ENCODE results near the gene AMOTL1. TPM values are rescaled to one million over a fixed set of nuclear protein-coding genes. Genes with fewer than 3 reads are reported as not detected.
"Not testable (repeated sequence)": the region's sequence is repeated elsewhere in the genome, so short reads cannot be mapped to it uniquely, and the experiment has no call there.

The AMOTL1 gene
- total and polyA plus RNA-seq, 4 experiments from 2014 or later = 0.06 to 0.09 (median 0.07) TPM; not detected in 1

GRCh38 chr11:94803491-94803890 is 35.3 kb downstream of the AMOTL1 start:
- Mint-ChIP-seq H3K27me3 (peaks cover 0 to 2% of the 10 kb centered on the region in 2 donors), H3K9me3 (no peaks in the 10 kb centered on the region), H3K36me3 (no peaks in the 10 kb centered on the region), H3K27ac (no peak overlapping the region), H3K4me1 (no peaks in the 10 kb centered on the region), H3K4me3 (no peak overlapping the region)
- H3K9me3 ChIP-seq (ENCODE audit: control insufficient read depth in 1 of 2, low read length in 2 of 2) = no peaks in the 10 kb centered on the region
- no peaks in the 10 kb centered on the region for H3K36me3 ChIP-seq (ENCODE audit: insufficient read depth, low read length)
- H3K4me1 ChIP-seq (ENCODE audit: insufficient read depth, low read length) = no peaks in the 10 kb centered on the region
- CTCF ChIA-PET (ENCODE audit: partially characterized antibody) = no interaction called here
- no peaks in the 10 kb centered on the region for H3K27me3 ChIP-seq (ENCODE audit: insufficient read depth, low read length)
- no peak overlapping the region for H3K4me3 ChIP-seq (ENCODE audit: low read length in 2 of 2)
- DNase-seq = no peak
- POLR2A ChIA-PET (ENCODE audit: partially characterized antibody) = no interaction called here
- no peak overlapping the region for H3K27ac ChIP-seq (ENCODE audit: low read depth, low read length)
- intact Hi-C loops (cut with micrococcal nuclease) = no loop called here

- DNase-seq = no peak
- no peaks in the 10 kb centered on the region for H3K4me1 ChIP-seq (ENCODE audit: insufficient read depth, low read length)
- no peaks in the 10 kb centered on the region for H3K36me3 Mint-ChIP-seq
- POLR2A ChIA-PET (ENCODE audit: partially characterized antibody) = no interaction called here
- no peak overlapping the region for H3K27ac ChIP-seq (ENCODE audit: low read depth, low read length)
- intact Hi-C loops (cut with micrococcal nuclease) = no loop called here
- no peaks in the 10 kb centered on the region for H3K36me3 ChIP-seq (ENCODE audit: insufficient read depth, low read length)
- peaks cover 3 to 4% of the 10 kb centered on the region in 2 donors for H3K27me3 Mint-ChIP-seq
- CTCF ChIA-PET (ENCODE audit: partially characterized antibody) = no interaction called here
- H3K9me3 ChIP-seq (ENCODE audit: control insufficient read depth in 1 of 2, low read length in 2 of 2) = no peaks in the 10 kb centered on the region
- H3K9me3 Mint-ChIP-seq = no peaks in the 10 kb centered on the region
- H3K4me3 ChIP-seq (ENCODE audit: low read length in 2 of 2) = no peak overlapping the region
- no peak overlapping the region for H3K27ac Mint-ChIP-seq
- no peak overlapping the region for H3K4me3 Mint-ChIP-seq
- no peaks in the 10 kb centered on the region for H3K4me1 Mint-ChIP-seq
- no peaks in the 10 kb centered on the region for H3K27me3 ChIP-seq (ENCODE audit: insufficient read depth, low read length)
These were observed 36.7 kb downstream of the AMOTL1 start for GRCh38 chr11:94804874-94805273.

- POLR2A ChIA-PET (ENCODE audit: partially characterized antibody) = no interaction called here
- CTCF ChIA-PET (ENCODE audit: partially characterized antibody) = no interaction called here
- no peak overlapping the region for H3K4me3 Mint-ChIP-seq
These were observed 37.9 kb downstream of the AMOTL1 start for GRCh38 chr11:94806014-94806413.

GRCh38 chr11:94806419-94806818 is 38.3 kb downstream of the AMOTL1 start:
- intact Hi-C loops (cut with micrococcal nuclease) = no loop called here
- H3K9me3 Mint-ChIP-seq = no peaks in the 10 kb centered on the region
- H3K4me1 Mint-ChIP-seq = no peaks in the 10 kb centered on the region
- no peak for DNase-seq
- H3K27ac ChIP-seq (ENCODE audit: low read depth, low read length) = no peak overlapping the region
- no peaks in the 10 kb centered on the region for H3K9me3 ChIP-seq (ENCODE audit: control insufficient read depth in 1 of 2, low read length in 2 of 2)
- no peaks in the 10 kb centered on the region for H3K36me3 Mint-ChIP-seq
- ChIA-PET CTCF (ENCODE audit: partially characterized antibody) (no interaction called here), POLR2A (ENCODE audit: partially characterized antibody) (no interaction called here)
- H3K27me3 ChIP-seq (ENCODE audit: insufficient read depth, low read length) = no peaks in the 10 kb centered on the region
- no peak overlapping the region for H3K4me3 Mint-ChIP-seq
- H3K27ac Mint-ChIP-seq = no peak overlapping the region
- H3K4me1 ChIP-seq (ENCODE audit: insufficient read depth, low read length) = no peaks in the 10 kb centered on the region
- H3K4me3 ChIP-seq (ENCODE audit: low read length in 2 of 2) = no peak overlapping the region
- no peaks in the 10 kb centered on the region for H3K36me3 ChIP-seq (ENCODE audit: insufficient read depth, low read length)
- peaks cover 5 to 6% of the 10 kb centered on the region in 2 donors for H3K27me3 Mint-ChIP-seq

More at GRCh38 chr11:94806014-94806413, 37.9 kb downstream of the AMOTL1 start:
- intact Hi-C loops (cut with micrococcal nuclease) = no loop called here
- Mint-ChIP-seq H3K27ac (no peak overlapping the region), H3K36me3 (no peaks in the 10 kb centered on the region), H3K9me3 (no peaks in the 10 kb centered on the region), H3K4me1 (no peaks in the 10 kb centered on the region), H3K27me3 (peaks cover 5 to 6% of the 10 kb centered on the region in 2 donors)
- no peaks in the 10 kb centered on the region for H3K9me3 ChIP-seq (ENCODE audit: control insufficient read depth in 1 of 2, low read length in 2 of 2)
- no peaks in the 10 kb centered on the region for H3K27me3 ChIP-seq (ENCODE audit: insufficient read depth, low read length)
- no peaks in the 10 kb centered on the region for H3K4me1 ChIP-seq (ENCODE audit: insufficient read depth, low read length)
- H3K4me3 ChIP-seq (ENCODE audit: low read length in 2 of 2) = no peak overlapping the region
- H3K27ac ChIP-seq (ENCODE audit: low read depth, low read length) = no peak overlapping the region
- DNase-seq = no peak
- H3K36me3 ChIP-seq (ENCODE audit: insufficient read depth, low read length) = no peaks in the 10 kb centered on the region

GRCh38 chr11:94809251-94809650 is 41.1 kb downstream of the AMOTL1 start:
- ChIA-PET CTCF (ENCODE audit: partially characterized antibody) (no interaction called here), POLR2A (ENCODE audit: partially characterized antibody) (no interaction called here)
- H3K27me3 Mint-ChIP-seq = peaks cover 7 to 12% of the 10 kb centered on the region in 2 donors

GRCh38 chr11:94812724-94813720 is 44.9 kb downstream of the AMOTL1 start:
- intact Hi-C loops (cut with micrococcal nuclease); H3K4me1 Mint-ChIP-seq; DNase-seq; H3K36me3 ChIP-seq (ENCODE audit: insufficient read depth, low read length); H3K36me3 Mint-ChIP-seq; H3K4me3 Mint-ChIP-seq; H3K27me3 ChIP-seq (ENCODE audit: insufficient read depth, low read length); H3K4me3 ChIP-seq (ENCODE audit: low read length in 2 of 2); H3K9me3 Mint-ChIP-seq; H3K9me3 ChIP-seq (ENCODE audit: control insufficient read depth in 1 of 2, low read length in 2 of 2); H3K27ac Mint-ChIP-seq; H3K4me1 ChIP-seq (ENCODE audit: insufficient read depth, low read length); H3K27ac ChIP-seq (ENCODE audit: low read depth, low read length); POLR2A ChIA-PET (ENCODE audit: partially characterized antibody): not testable (repeated sequence)
- CTCF ChIA-PET (ENCODE audit: partially characterized antibody) = interaction anchor here (0.9 kb wide), 1 partner anchor 85 kb away, joined by 3 read pairs; no protein-coding TSS in a partner anchor
- peaks cover 7 to 18% of the 10 kb centered on the region in 2 donors for H3K27me3 Mint-ChIP-seq

More at GRCh38 chr11:94809251-94809650, 41.1 kb downstream of the AMOTL1 start:
- Histone ChIP-seq H3K4me1 (ENCODE audit: insufficient read depth, low read length) (no peaks in the 10 kb centered on the region), H3K27me3 (ENCODE audit: insufficient read depth, low read length) (no peaks in the 10 kb centered on the region), H3K9me3 (ENCODE audit: control insufficient read depth in 1 of 2, low read length in 2 of 2) (no peaks in the 10 kb centered on the region), H3K27ac (ENCODE audit: low read depth, low read length) (no peak overlapping the region), H3K4me3 (ENCODE audit: low read length in 2 of 2) (no peak overlapping the region), H3K36me3 (ENCODE audit: insufficient read depth, low read length) (no peaks in the 10 kb centered on the region)
- H3K4me1 Mint-ChIP-seq = no peaks in the 10 kb centered on the region
- H3K36me3 Mint-ChIP-seq = no peaks in the 10 kb centered on the region
- no peak overlapping the region for H3K27ac Mint-ChIP-seq
- DNase-seq = no peak
- intact Hi-C loops (cut with micrococcal nuclease) = no loop called here
- H3K9me3 Mint-ChIP-seq = no peaks in the 10 kb centered on the region
- H3K4me3 Mint-ChIP-seq = no peak overlapping the region

- DNase-seq = no peak
- Histone ChIP-seq H3K36me3 (ENCODE audit: insufficient read depth, low read length) (no peaks in the 10 kb centered on the region), H3K27ac (ENCODE audit: low read depth, low read length) (no peak overlapping the region), H3K4me3 (ENCODE audit: low read length in 2 of 2) (no peak overlapping the region), H3K4me1 (ENCODE audit: insufficient read depth, low read length) (no peaks in the 10 kb centered on the region), H3K9me3 (ENCODE audit: control insufficient read depth in 1 of 2, low read length in 2 of 2) (no peaks in the 10 kb centered on the region), H3K27me3 (ENCODE audit: insufficient read depth, low read length) (no peaks in the 10 kb centered on the region)
- POLR2A ChIA-PET (ENCODE audit: partially characterized antibody) = no interaction called here
- H3K36me3 Mint-ChIP-seq = no peaks in the 10 kb centered on the region
- H3K27me3 Mint-ChIP-seq = peaks cover 5 to 16% of the 10 kb centered on the region in 2 donors
- no peak overlapping the region for H3K4me3 Mint-ChIP-seq
- intact Hi-C loops (cut with micrococcal nuclease) = no loop called here
- peaks cover 0 to 4% (median 0%) of the 10 kb centered on the region in 8 donors for H3K9me3 Mint-ChIP-seq
- no peak overlapping the region for H3K27ac Mint-ChIP-seq
- CTCF ChIA-PET (ENCODE audit: partially characterized antibody) = interaction anchor here (0.9 kb wide), 1 partner anchor 83 kb away, joined by 3 read pairs; no protein-coding TSS in a partner anchor
- H3K4me1 Mint-ChIP-seq = no peaks in the 10 kb centered on the region
These were observed 46.3 kb downstream of the AMOTL1 start for GRCh38 chr11:94814272-94814976.

All from CD4-positive, alpha-beta memory T cell (primary cell).